Fibroblast of villous mesenchyme (primary cell): ENCODE results near the gene PIP4K2A. TPM values are rescaled to one million over a fixed set of nuclear protein-coding genes. Genes with fewer than 3 reads are reported as not detected.
A peak's percentile ranks its signal among the peaks of the same experiment; 100 is the strongest.
"Not testable (repeated sequence)": the region's sequence is repeated elsewhere in the genome, so short reads cannot be mapped to it uniquely, and the experiment has no call there.

ENCODE experiments used
- DNase-seq: peaks from one replicate; pipeline ENCODE4 v3.0.0-alpha.2; 2010; ENCODE audit warnings: low read depth
- H3K4me3 ChIP-seq: 2 replicates; pipeline ENCODE4 v1.5.1; 2011; ENCODE audit warnings: low read depth, mild to moderate bottlenecking, low read length
- CTCF ChIP-seq: IDR thresholded peaks from 2 replicates; pipeline ENCODE4 v1.5.1; 2012; ENCODE audit warnings: low read depth, mild to moderate bottlenecking, low read length; ENCODE audit not compliant: insufficient read depth
- total RNA-seq: library from RNA; depleted of rRNA; stranded (reverse); fragments of >200 nt; gene quantifications from 2 replicates; pipeline ENCODE4 v1.2.3, GENCODE V29; 2012

Gene PIP4K2A
- total RNA-seq, 1 donor, result 35.8 TPM

GRCh38 chr10:22500656-22501340, 213.6 kb downstream of the PIP4K2A start:
- no peak for TF ChIP-seq CTCF
- DNase-seq, result peak; percentile 33
- no peak overlapping the region for H3K4me3 ChIP-seq

- not testable (repeated sequence) for H3K4me3 ChIP-seq, DNase-seq
These were observed 214.4 kb downstream of the PIP4K2A start for GRCh38 chr10:22499973-22500372.

DNA sequence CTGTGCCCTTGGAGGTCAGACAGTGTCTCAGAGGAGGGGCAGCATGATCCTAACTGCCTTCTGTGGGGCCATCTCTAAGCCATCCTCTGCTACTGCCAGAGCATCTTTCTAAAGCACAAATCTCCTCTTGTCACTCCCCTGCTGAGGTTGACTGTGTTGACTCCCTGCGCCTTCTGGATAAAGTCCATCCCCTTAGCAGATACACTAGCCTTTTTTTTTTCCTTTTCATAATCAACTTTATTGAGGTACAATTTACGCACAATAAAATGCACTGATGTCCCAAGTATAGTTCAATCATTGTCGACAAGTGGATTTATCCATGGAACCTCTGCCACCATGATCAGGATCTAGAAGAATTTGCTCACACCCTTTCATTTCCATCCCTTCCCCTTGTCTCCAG, 219.0 kb downstream of the PIP4K2A start:
- TF ChIP-seq CTCF, result no peak

GRCh38 chr10:22494007-22494406, 220.4 kb downstream of the PIP4K2A start:
- no peak for DNase-seq
- no peak overlapping the region for H3K4me3 ChIP-seq
- no peak for TF ChIP-seq CTCF

More for the DNA sequence above, 219.0 kb downstream of the PIP4K2A start:
- no peak overlapping the region for H3K4me3 ChIP-seq
- no peak for DNase-seq

GRCh38 chr10:22491931-22492615, 222.3 kb downstream of the PIP4K2A start:
- DNase-seq, result no peak
- H3K4me3 ChIP-seq, result no peak overlapping the region
- TF ChIP-seq CTCF, result no peak

- H3K4me3 ChIP-seq, result no peak overlapping the region
- no peak for TF ChIP-seq CTCF
- no peak for DNase-seq
These were observed 222.9 kb downstream of the PIP4K2A start for GRCh38 chr10:22491480-22491879.

DNA sequence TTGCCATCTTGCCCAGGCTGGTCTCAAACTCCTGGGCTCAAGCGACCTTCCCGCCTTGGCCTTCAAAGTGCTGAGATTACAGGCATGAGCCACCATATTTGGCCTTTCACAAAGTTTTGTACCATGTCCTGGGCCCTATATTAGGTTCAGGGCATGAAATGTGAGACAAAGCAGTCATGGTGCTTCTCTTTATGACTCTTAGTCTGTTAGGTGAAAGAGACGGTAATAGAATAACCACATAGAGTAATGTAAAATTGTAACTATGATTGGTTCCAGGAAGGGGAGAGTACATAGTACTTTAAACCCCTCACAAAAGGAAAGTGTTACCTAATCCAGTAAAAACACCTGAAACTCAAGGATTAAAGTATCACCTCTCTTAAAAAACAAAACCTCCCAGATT, 224.4 kb downstream of the PIP4K2A start:
- DNase-seq, result no peak
- no peak for TF ChIP-seq CTCF
- no peak overlapping the region for H3K4me3 ChIP-seq
